HG02588 (cell line): Measurements from ENCODE around the gene ASRGL1.

Experiments
- ATAC-seq: cut with Tn5 transposase; IDR thresholded peaks from one replicate; pipeline ENCODE4 v1.9.1; 2021; ENCODE audit warnings: mild to moderate bottlenecking, moderate library complexity; ENCODE audit not compliant: unreplicated experiment

The ASRGL1 gene

GRCh38 chr11:62392506-62392905 is 55.3 kb downstream of the ASRGL1 start:
- no peak for ATAC-seq

- ATAC-seq = no peak
Measured at GRCh38 chr11:62393061-62393611, 55.9 kb downstream of the ASRGL1 start.

GRCh38 chr11:62393735-62394134 is 56.5 kb downstream of the ASRGL1 start:
- ATAC-seq = no peak

GRCh38 chr11:62394825-62395538 is 57.7 kb downstream of the ASRGL1 start:
- no peak for ATAC-seq

GRCh38 chr11:62395885-62396551 is 58.8 kb downstream of the ASRGL1 start:
- ATAC-seq = no peak

GRCh38 chr11:62398011-62398994 is 61.1 kb downstream of the ASRGL1 start:
- ATAC-seq = no peak

GRCh38 chr11:62399172-62399877 is 62.1 kb downstream of the ASRGL1 start:
- no peak for ATAC-seq

- no peak for ATAC-seq
Measured at GRCh38 chr11:62399878-62400266, 62.6 kb downstream of the ASRGL1 start.

GRCh38 chr11:62400281-62400680 is 63.0 kb downstream of the ASRGL1 start:
- no peak for ATAC-seq

- ATAC-seq = no peak
Measured at GRCh38 chr11:62400760-62401159, 63.5 kb downstream of the ASRGL1 start.

GRCh38 chr11:62401356-62401755 is 64.1 kb downstream of the ASRGL1 start:
- no peak for ATAC-seq

- no peak for ATAC-seq
Measured at GRCh38 chr11:62401811-62402210, 64.6 kb downstream of the ASRGL1 start.

GRCh38 chr11:62402226-62402959 is 65.1 kb downstream of the ASRGL1 start:
- ATAC-seq = no peak

- ATAC-seq = no peak
Measured at GRCh38 chr11:62402960-62403730, 65.9 kb downstream of the ASRGL1 start.

GRCh38 chr11:62404435-62404834 is 67.2 kb downstream of the ASRGL1 start:
- no peak for ATAC-seq

- ATAC-seq = no peak
Measured at GRCh38 chr11:62404901-62405300, 67.7 kb downstream of the ASRGL1 start.

- ATAC-seq = no peak
Measured at GRCh38 chr11:62406034-62406433, 68.8 kb downstream of the ASRGL1 start.

GRCh38 chr11:62409831-62410230 is 72.6 kb downstream of the ASRGL1 start:
- no peak for ATAC-seq

- ATAC-seq = no peak
Measured at GRCh38 chr11:62410972-62411371, 73.7 kb downstream of the ASRGL1 start.
